HG03469 (cell line): ENCODE data around the gene FERMT2.
"Not testable (repeated sequence)": the region's sequence is repeated elsewhere in the genome, so short reads cannot be mapped to it uniquely, and the experiment has no call there.

ENCODE experiments used
- ATAC-seq: cut with Tn5 transposase; IDR thresholded peaks from one replicate; pipeline ENCODE4 v1.9.1; 2021; ENCODE audit warnings: mild to moderate bottlenecking, moderate library complexity, moderate number of reproducible peaks; ENCODE audit not compliant: unreplicated experiment

FERMT2 gene

DNA sequence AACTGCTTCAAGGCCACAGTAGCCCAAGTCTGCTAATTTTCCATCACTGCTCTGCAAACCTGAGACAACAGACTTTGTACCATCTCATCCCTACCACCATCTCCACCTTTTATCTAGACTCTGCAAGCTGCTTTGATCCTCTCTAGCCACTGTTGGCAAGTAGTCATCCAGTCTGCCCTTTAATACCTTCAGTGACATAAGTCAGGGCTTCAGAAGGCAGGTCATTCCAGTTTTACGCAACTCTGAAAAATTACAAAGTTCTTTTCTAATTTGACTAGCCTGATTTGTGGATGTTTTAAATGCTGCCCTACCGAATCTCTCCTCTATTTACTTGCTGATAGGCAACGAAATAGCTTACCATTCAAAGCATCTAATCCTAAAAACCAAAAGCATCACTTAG, 2.8 kb downstream of the FERMT2 start:
- no peak for ATAC-seq

DNA sequence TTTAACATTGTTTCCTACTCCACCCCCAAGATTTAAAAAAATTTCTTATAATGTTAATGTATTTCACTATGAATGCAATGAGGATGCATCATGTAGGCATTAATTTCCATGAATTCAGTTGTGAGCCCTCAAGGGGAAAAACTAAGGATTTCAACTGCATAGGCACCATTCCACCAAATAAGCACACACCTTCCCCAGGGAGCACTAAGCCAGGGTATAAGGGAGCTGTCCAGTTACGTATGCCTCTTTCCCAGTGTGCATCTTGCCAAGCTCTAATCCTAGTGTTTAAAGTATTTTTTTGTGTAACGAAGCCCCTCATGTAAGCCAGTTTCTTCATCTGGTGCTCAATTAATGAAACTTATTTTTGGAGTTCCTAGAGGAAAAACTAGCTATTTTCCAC, 6.6 kb downstream of the FERMT2 start:
- ATAC-seq: no peak

DNA sequence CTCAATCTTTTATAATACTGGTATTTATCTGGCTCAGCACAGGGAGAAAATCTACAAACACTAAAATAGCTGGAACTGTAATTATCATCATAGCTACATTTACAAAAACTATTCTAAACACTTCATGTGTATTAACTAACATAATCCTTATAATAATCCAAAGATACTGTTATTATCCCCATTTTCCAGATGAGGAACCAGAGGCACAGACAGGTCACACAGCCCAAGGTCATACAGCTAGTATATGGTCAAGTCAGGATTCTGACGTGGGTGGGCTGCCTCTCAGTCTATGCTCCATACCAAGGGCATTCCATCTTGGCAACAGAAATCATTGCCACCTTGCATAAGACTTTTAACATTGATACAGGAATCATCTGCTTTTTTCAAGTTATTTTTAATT, 11.4 kb downstream of the FERMT2 start:
- ATAC-seq: no peak

DNA sequence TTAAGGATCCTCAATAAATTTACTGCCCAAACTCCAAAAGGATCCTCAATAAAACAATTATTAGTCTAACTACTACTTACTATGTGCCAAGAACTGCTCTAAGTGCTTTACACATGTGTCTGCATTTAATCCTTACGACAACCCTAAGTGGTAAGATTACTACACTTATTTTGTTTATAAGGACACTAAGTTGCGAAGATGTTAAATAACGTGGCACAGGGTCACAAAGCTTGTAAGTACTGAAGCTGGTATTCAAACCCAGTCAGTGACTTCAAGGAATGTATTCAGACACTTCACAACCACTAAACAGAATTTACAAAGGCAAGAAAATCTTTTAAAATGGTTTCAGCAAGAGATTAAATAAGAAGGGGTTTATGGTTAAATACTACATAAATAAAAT, 13.0 kb downstream of the FERMT2 start:
- ATAC-seq: no peak

GRCh38 chr14:52937306-52937705, 13.5 kb downstream of the FERMT2 start:
- no peak for ATAC-seq

DNA sequence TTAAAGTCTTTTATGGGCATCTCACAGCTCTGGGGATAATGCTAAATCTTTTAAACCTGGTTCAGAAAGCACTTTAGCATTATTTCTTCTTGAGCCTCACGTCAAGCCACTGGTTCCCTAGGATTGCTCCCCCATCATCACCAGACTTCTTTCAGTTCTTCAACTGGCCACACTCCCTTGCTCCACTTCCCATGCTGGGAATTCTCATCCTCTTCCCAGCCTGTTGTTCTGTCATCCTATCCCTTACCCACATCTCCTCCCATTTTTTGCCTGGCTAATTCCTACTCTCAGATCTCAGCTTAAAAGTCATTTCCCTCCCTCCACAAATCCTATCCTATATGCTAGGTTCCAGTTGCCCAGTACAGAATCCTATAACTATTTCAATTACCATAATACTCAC, 14.4 kb downstream of the FERMT2 start:
- no peak for ATAC-seq

DNA sequence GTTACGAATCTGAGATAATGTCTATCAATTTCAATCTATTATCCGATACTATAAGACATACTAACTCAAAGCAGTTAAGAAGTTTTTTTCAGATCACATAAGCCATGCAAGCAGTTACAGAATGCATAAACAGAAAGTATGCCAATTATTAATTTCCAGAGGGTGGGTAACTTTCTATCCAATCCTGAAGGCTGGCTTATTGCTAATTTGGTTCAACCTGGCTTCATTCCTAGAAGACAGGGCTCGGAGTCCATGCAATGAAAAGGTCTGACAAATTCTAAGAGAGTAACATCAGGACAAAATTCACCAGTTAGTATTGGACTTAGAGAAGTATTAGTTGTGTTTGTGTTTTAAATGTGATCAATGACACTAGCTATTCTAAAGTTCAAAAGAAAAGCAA, 15.0 kb downstream of the FERMT2 start:
- ATAC-seq: no peak

DNA sequence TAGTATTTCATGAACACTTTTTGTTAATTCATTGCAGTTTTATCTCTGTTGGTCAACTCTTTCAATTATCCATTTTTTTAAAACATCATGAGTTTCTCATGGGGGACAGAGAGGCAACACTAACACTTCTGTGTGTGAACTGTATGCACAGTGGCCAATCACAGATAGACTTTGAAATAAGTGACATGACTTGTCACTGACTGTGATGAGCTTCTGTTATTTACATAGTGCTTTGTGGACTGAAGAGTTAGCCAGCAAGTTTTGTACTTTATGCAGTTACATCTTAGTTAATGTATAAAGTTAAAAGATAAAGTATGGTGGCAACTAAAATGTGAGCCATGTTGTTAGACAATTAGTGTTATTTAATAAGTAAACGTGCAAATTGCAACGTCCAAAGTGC, 16.1 kb downstream of the FERMT2 start:
- no peak for ATAC-seq

DNA sequence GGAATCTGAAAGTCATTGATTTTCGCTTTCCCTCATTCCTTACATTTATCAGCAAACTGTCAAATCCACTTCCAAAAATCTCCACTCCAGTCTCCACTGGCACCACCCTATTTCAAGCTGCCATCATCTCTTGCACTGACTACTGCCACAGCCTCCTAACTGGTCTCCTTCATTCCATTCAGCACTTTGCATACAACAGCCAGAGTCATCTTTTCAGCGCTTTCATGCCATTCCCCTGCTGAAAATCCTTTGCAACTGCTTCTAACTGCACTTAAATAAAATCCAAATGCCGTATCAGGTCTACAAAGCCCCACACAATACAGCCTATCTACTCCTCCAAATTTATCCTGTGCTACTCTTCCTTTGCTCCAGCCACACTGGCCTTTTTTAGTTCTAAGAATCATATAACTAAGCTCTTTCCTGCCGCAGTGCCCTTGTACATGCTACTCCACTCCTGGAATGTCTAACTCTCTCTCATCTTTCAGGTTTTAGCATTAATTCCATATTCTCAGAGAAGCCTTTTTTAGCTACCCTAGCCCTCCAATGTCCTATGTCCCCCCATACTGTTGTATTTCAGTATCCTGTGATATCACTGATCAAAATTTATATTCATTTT, 21.6 kb downstream of the FERMT2 start:
- ATAC-seq: no peak

DNA sequence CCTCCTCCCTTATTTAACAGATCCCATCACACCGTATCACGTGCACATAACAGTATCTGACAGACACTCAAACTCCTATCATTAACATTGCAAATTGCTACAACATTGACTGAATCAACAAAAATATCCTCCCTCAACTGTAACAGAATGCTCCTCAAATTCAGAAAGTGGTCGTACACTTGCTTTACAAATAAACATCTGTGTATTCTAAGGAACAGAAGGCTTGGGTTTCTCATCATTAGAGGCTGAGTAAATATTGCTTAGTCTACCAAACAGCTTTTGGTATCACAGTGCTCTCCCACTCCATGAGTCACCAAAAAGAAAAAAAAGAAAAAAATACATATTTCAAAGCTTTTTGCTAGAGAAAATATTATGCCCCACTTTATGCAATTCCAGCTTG, 23.9 kb downstream of the FERMT2 start:
- ATAC-seq: no peak

DNA sequence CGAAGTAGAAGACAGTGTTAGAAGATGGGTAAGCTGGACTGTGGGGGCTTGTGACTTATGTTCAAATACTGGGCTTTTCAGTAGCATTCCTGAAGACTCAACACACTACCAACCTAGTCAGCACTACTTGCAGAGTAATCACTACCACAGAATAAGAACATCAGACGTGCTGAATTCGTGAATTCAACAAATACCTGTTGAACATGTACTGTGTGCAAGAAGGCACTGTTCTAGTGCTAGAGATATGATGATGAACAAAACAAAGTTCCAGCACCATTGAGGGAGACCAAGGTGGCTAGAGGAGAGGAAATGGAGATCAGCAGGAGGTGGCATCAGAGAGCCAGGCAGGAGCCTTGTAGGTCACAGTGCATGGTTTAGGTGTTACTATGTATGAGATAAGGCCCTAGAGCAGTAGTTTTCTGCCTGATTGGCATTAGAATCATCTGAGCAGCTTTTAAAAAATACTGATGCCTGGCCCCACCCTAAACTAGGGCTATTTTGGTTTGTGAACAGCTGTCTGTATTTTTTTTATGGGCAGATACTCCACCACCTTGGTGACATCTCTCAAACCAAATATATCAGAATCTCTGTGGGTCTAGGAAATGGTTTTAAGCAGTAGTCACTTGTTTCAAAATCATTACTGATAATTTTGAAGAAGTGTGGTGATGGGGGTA, 26.8 kb downstream of the FERMT2 start:
- ATAC-seq: no peak

- no peak for ATAC-seq
Observed at GRCh38 chr14:52922656-52923055, 28.2 kb downstream of the FERMT2 start.

GRCh38 chr14:52922059-52922458, 28.8 kb downstream of the FERMT2 start:
- no peak for ATAC-seq

- not testable (repeated sequence) for ATAC-seq
Observed at GRCh38 chr14:52920411-52920810, 30.4 kb downstream of the FERMT2 start.

- ATAC-seq: no peak
Observed at GRCh38 chr14:52919971-52920370, 30.9 kb downstream of the FERMT2 start.

- peak; percentile 92 for ATAC-seq
Observed at GRCh38 chr14:52918486-52918885, 32.4 kb downstream of the FERMT2 start.

- no peak for ATAC-seq
Observed at GRCh38 chr14:52917735-52918134, 33.1 kb downstream of the FERMT2 start.

GRCh38 chr14:52914295-52914694, 36.6 kb downstream of the FERMT2 start:
- no peak for ATAC-seq

DNA sequence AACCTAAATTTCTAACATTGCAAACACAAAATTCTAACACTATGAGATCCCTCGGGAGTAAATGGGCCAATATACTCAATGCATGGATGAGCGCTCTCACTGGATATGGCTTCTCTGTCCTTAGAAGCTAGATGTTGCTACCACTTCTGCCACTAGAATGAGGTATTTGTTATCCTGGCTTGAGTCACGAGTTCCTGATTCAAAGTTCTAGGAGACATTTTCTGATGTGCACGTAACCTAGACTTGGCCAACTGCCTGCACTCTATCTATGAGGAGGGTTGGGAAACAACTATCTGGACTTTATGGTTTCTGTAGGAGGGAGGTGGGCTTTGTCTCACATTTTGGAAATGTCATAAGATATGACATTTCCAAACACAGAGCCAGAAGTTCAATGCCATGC, 37.6 kb downstream of the FERMT2 start:
- no peak for ATAC-seq

- no peak for ATAC-seq
Observed at GRCh38 chr14:52911904-52912303, 38.9 kb downstream of the FERMT2 start.

GRCh38 chr14:52910572-52910971, 40.3 kb downstream of the FERMT2 start:
- ATAC-seq: no peak

DNA sequence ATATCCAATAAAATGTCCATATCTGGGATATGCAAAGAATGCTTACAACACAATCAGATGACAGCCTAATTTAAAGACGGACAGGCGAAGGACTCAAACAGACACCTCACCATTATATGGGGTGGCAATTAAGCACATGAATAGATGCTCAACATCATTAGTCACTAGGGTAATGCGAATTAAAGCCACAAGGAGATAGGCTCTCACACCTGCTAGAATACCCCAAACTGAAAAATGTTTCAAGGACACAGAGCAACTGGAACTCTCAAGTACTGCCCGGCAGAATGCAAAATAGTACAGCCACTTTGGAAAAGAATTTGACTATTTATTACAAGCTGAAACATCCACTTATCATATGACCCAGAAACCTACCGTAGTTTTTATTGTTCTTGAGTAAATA, 42.9 kb downstream of the FERMT2 start:
- no peak for ATAC-seq

- no peak for ATAC-seq
Observed at GRCh38 chr14:52906141-52906601, 44.7 kb downstream of the FERMT2 start.
